H9 (cell line): ENCODE data around the gene KLHL22. TPM values are rescaled to one million over a fixed set of nuclear protein-coding genes. Genes with fewer than 3 reads are reported as not detected.

Source experiments
- DNase-seq: peaks from one replicate; pipeline ENCODE4 v3.0.0-alpha.2; 2017
- H2AFZ ChIP-seq: one replicate; pipeline ENCODE4 v1.6.1; 2013; ENCODE audit warnings: mild to moderate bottlenecking, low read length, control low read depth, moderate library complexity
- H2AK5ac ChIP-seq: 2 replicates; pipeline ENCODE4 v1.6.1; 2013; ENCODE audit warnings: low read length, control low read depth, mixed read lengths; ENCODE audit not compliant: insufficient read length
- H2BK120ac ChIP-seq: one replicate; pipeline ENCODE4 v1.6.1; 2013; ENCODE audit warnings: low read depth, mild to moderate bottlenecking, low read length, control low read depth, inconsistent platforms; ENCODE audit not compliant: poor library complexity, severe bottlenecking
- H2BK12ac ChIP-seq: 2 replicates; pipeline ENCODE4 v1.6.1; 2013; ENCODE audit warnings: low read length, control low read depth, mixed read lengths, low read depth; ENCODE audit not compliant: insufficient read length
- H2BK15ac ChIP-seq: 2 replicates; pipeline ENCODE4 v1.6.1; 2013; ENCODE audit warnings: low read depth, low read length, control low read depth
- H2BK20ac ChIP-seq: one replicate; pipeline ENCODE4 v1.6.1; 2013; ENCODE audit warnings: low read depth, mild to moderate bottlenecking, low read length, control low read depth, inconsistent platforms; ENCODE audit not compliant: poor library complexity, severe bottlenecking
- H2BK5ac ChIP-seq: 2 replicates; pipeline ENCODE4 v1.6.1; 2013; ENCODE audit warnings: low read length, control low read depth, mixed read lengths; ENCODE audit not compliant: insufficient read length
- H3K14ac ChIP-seq: 2 replicates; pipeline ENCODE4 v1.6.1; 2013; ENCODE audit warnings: low read length, control low read depth; ENCODE audit not compliant: insufficient read depth
- H3K18ac ChIP-seq: 2 replicates; pipeline ENCODE4 v1.6.1; 2013; ENCODE audit warnings: low read depth, mild to moderate bottlenecking, mixed read lengths, low read length, control low read depth; ENCODE audit not compliant: insufficient read length
- H3K23ac ChIP-seq: 2 replicates; pipeline ENCODE4 v1.6.1; 2013; ENCODE audit warnings: low read length, control low read depth, mixed read lengths, low read depth; ENCODE audit not compliant: insufficient read length
- H3K23me2 ChIP-seq: 2 replicates; pipeline ENCODE4 v1.6.1; 2013; ENCODE audit warnings: low read depth, mild to moderate bottlenecking, mixed read lengths, low read length, control low read depth; ENCODE audit not compliant: insufficient read length, poor library complexity, severe bottlenecking
- H3K27ac ChIP-seq: 2 replicates; pipeline ENCODE4 v1.5.1; 2013; ENCODE audit warnings: low read length, control low read depth, mixed read lengths, low read depth; ENCODE audit not compliant: insufficient read length
- H3K27me3 ChIP-seq: 2 replicates; pipeline ENCODE4 v1.6.1; 2013; ENCODE audit warnings: low read length, control low read depth, inconsistent platforms; ENCODE audit not compliant: insufficient read depth
- H3K4ac ChIP-seq: 2 replicates; pipeline ENCODE4 v1.6.1; 2013; ENCODE audit warnings: low read depth, mild to moderate bottlenecking, control low read depth, inconsistent platforms, low read length, moderate library complexity
- H3K4me1 ChIP-seq: 2 replicates; pipeline ENCODE4 v1.6.1; 2013; ENCODE audit warnings: low read length, control low read depth, inconsistent platforms; ENCODE audit not compliant: insufficient read depth
- H3K4me2 ChIP-seq: 2 replicates; pipeline ENCODE4 v1.6.1; 2013; ENCODE audit warnings: low read length, control low read depth, mixed read lengths; ENCODE audit not compliant: insufficient read length, insufficient read depth
- H3K56ac ChIP-seq: 2 replicates; pipeline ENCODE4 v1.6.1; 2013; ENCODE audit warnings: low read depth, mild to moderate bottlenecking, mixed read lengths, low read length, control low read depth; ENCODE audit not compliant: insufficient read length
- H3K79me1 ChIP-seq: 2 replicates; pipeline ENCODE4 v1.6.1; 2013; ENCODE audit warnings: low read depth, mild to moderate bottlenecking, moderate library complexity, low read length, control low read depth, inconsistent platforms; ENCODE audit not compliant: insufficient read depth, poor library complexity, severe bottlenecking
- H3K79me2 ChIP-seq: 2 replicates; pipeline ENCODE4 v1.6.1; 2013; ENCODE audit warnings: low read length, control low read depth, inconsistent platforms; ENCODE audit not compliant: insufficient read depth
- H3K9ac ChIP-seq: 2 replicates; pipeline ENCODE4 v1.6.1; 2013; ENCODE audit warnings: low read length, control low read depth, mixed read lengths; ENCODE audit not compliant: insufficient read length; ENCODE audit errors: extremely low read depth
- H3K9me3 ChIP-seq: one replicate; pipeline ENCODE4 v1.6.1; 2013; ENCODE audit warnings: low read depth, low read length, inconsistent platforms; ENCODE audit not compliant: control insufficient read depth
- H3T11ph ChIP-seq: one replicate; pipeline ENCODE4 v1.6.1; 2013; ENCODE audit warnings: mild to moderate bottlenecking, low read length, control low read depth, inconsistent platforms
- H4K20me1 ChIP-seq: one replicate; pipeline ENCODE4 v1.6.1; 2013; ENCODE audit not compliant: control insufficient read depth, insufficient read length, insufficient read depth
- H4K5ac ChIP-seq: 2 replicates; pipeline ENCODE4 v1.6.1; 2013; ENCODE audit warnings: low read depth, mild to moderate bottlenecking, mixed read lengths, low read length, control low read depth; ENCODE audit not compliant: insufficient read length
- H4K8ac ChIP-seq: replicated peaks from 2 replicates; pipeline ENCODE4 v1.6.1; 2013; ENCODE audit warnings: low read length, control low read depth, mixed read lengths, low read depth; ENCODE audit not compliant: insufficient read length
- H4K91ac ChIP-seq: 2 replicates; pipeline ENCODE4 v1.6.1; 2013; ENCODE audit warnings: low read depth, mild to moderate bottlenecking, moderate library complexity, mixed read lengths, low read length, control low read depth; ENCODE audit not compliant: insufficient read length
- H3K27ac Mint-ChIP-seq, 3 experiments: 2 replicates in 2 of 3; 3 replicates in 1 of 3; pipeline ENCODE4 v1.8.0; 2020 to 2021; ENCODE audit warnings: mixed read lengths in 3 of 3, mild to moderate bottlenecking in 1 of 3, moderate library complexity in 1 of 3
- H3K27me3 Mint-ChIP-seq: 2 replicates; pipeline ENCODE4 v1.8.0; 2021; ENCODE audit warnings: low read depth, mild to moderate bottlenecking, moderate library complexity, mixed read lengths
- H3K36me3 Mint-ChIP-seq, 3 experiments: 2 replicates in 2 of 3; 3 replicates in 1 of 3; pipeline ENCODE4 v1.8.0; 2020 to 2021; ENCODE audit warnings: low read depth in 3 of 3, mixed read lengths in 3 of 3; ENCODE audit not compliant: insufficient read depth in 1 of 3
- H3K4me1 Mint-ChIP-seq, 2 experiments: 2 replicates each; pipeline ENCODE4 v1.8.0; 2020; ENCODE audit warnings: mixed read lengths in 2 of 2
- H3K4me3 Mint-ChIP-seq, 2 experiments: 2 replicates in 1 of 2; 3 replicates in 1 of 2; pipeline ENCODE4 v1.8.0; 2020 to 2021; ENCODE audit warnings: mild to moderate bottlenecking in 2 of 2, mixed read lengths in 2 of 2, moderate library complexity in 1 of 2
- H3K9me3 Mint-ChIP-seq, 2 experiments: 2 replicates in 1 of 2; 3 replicates in 1 of 2; pipeline ENCODE4 v1.8.0; 2020; ENCODE audit warnings: mild to moderate bottlenecking in 2 of 2, mixed read lengths in 2 of 2, moderate library complexity in 1 of 2
- WGBS: extraction: QIAGEN DNeasy Blood & Tissue Kit; methylation state at CpG from one replicate; pipeline ENCODE4 v1.1.7; 2013; ENCODE audit warnings: missing lambda C conversion rate, low lambda C conversion rate, mixed read lengths; ENCODE audit not compliant: insufficient read length; ENCODE audit errors: extremely low coverage; 5-methylcytosine and 5-hydroxymethylcytosine counted together
- total RNA-seq: library from RNA; stranded (reverse); gene quantifications from 2 replicates; pipeline ENCODE4 v1.2.1, GENCODE V29; 2021
- TF ChIP-seq, protein P1 (sequence below): fragments of 200-600 bp; sonication (generic); conservative IDR thresholded peaks from 3 replicates; pipeline ENCODE4 v1.8.0; 2021; ENCODE audit warnings: antibody characterized with exemption, mild to moderate bottlenecking

KLHL22 gene
- total RNA-seq, 1 experiment from 2014 or later = 11.9 TPM

DNA sequence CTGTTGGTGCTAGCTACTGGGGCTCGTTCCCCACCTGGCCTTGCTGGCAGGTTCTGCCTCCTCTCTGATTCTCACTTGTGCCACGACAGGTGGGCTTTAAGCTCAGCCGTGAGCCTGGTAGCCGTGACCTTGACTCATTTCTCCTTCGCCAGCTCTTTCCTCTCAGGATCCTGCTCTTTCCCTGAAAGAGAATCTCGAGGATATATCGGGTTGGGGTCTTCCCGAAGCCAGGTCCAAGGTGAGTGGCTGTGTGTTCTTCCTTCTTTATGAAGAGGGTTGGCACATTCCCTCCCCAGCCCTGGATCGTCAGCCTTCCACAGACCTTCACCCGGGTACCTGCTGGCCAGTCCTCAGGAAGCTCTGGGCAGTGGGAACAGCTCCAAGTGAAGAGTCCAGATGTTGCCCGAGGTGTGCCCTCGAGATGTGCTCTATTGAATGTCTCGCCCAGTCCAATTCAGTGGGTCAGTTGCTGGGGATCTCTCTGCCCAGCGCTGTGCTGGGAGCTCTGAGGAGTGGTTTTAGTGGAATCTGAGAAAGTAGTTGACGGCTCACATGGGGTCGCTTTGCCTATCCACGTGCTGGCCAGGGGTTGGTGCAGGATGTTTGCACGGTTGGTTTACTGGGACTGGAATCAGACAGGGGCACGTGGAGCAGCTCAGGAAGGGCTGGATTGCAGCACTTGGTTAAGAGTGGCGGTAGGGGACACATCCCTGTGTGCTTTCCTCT is 100.3 kb downstream of the KLHL22 start:
- Histone ChIP-seq H2BK5ac (no peak overlapping the region), H3K4me2 (peak overlapping the region; percentile 60), H3K56ac (no peak overlapping the region), H3T11ph (no peak overlapping the region), H3K23me2 (peaks cover 4% of the 10 kb centered on the region), H3K18ac (no peak overlapping the region), H3K14ac (peak overlapping the region; percentile 26; the same call in 1 of the 2 replicates), H2AK5ac (no peak overlapping the region), H2BK120ac (no peak overlapping the region), H3K27me3 (no peaks in the 10 kb centered on the region), H3K79me2 (peaks cover 7% of the 10 kb centered on the region; the same call in 1 of the 2 replicates), H3K27ac (no peak overlapping the region), H4K20me1 (no peaks in the 10 kb centered on the region), H3K4ac (no peak overlapping the region), H3K9me3 (no peaks in the 10 kb centered on the region), H2AFZ (no peak overlapping the region), H4K5ac (no peak overlapping the region), H2BK12ac (no peak overlapping the region), H3K79me1 (no peaks in the 10 kb centered on the region), H4K91ac (no peak overlapping the region), H2BK20ac (no peak overlapping the region), H4K8ac (no peak overlapping the region), H3K9ac (peak overlapping the region; percentile 28), H2BK15ac (no peak overlapping the region), H3K23ac (no peak overlapping the region), H3K4me1 (peaks cover 8% of the 10 kb centered on the region; the same call in 1 of the 2 replicates)
- no peaks in the 10 kb centered on the region for H3K9me3 Mint-ChIP-seq
- H3K27me3 Mint-ChIP-seq = peaks cover 7% of the 10 kb centered on the region
- peaks cover 8 to 20% (median 14%) of the 10 kb centered on the region in 3 experiments for H3K36me3 Mint-ChIP-seq
- TF ChIP-seq, protein P1, sequence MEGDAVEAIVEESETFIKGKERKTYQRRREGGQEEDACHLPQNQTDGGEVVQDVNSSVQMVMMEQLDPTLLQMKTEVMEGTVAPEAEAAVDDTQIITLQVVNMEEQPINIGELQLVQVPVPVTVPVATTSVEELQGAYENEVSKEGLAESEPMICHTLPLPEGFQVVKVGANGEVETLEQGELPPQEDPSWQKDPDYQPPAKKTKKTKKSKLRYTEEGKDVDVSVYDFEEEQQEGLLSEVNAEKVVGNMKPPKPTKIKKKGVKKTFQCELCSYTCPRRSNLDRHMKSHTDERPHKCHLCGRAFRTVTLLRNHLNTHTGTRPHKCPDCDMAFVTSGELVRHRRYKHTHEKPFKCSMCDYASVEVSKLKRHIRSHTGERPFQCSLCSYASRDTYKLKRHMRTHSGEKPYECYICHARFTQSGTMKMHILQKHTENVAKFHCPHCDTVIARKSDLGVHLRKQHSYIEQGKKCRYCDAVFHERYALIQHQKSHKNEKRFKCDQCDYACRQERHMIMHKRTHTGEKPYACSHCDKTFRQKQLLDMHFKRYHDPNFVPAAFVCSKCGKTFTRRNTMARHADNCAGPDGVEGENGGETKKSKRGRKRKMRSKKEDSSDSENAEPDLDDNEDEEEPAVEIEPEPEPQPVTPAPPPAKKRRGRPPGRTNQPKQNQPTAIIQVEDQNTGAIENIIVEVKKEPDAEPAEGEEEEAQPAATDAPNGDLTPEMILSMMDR = no peak
- peak overlapping the region; percentile 84 to 94 for H3K4me3 Mint-ChIP-seq
- WGBS = no CpG with 5 or more reads among the region's 20 CpGs
- peaks cover 20 to 22% of the 10 kb centered on the region in 2 experiments for H3K4me1 Mint-ChIP-seq
- no peak for DNase-seq
- H3K27ac Mint-ChIP-seq = no peak overlapping the region; a peak in 1 of 7 replicates
